IPS DF 6.9 (cell line): ENCODE measurements around the gene CCNG1.
"Not testable (repeated sequence)": the region's sequence is repeated elsewhere in the genome, so short reads cannot be mapped to it uniquely, and the experiment has no call there.

Experiments
- DNase-seq: peaks from one replicate; pipeline ENCODE4 v3.0.0-alpha.2; 2013; ENCODE audit warnings: low read depth, low spot score
- H3K27ac ChIP-seq: one replicate; pipeline ENCODE4 v1.5.1; 2013; ENCODE audit warnings: low read length, control low read depth
- H3K27me3 ChIP-seq: 2 replicates; pipeline ENCODE4 v1.6.1; 2013; ENCODE audit warnings: mild to moderate bottlenecking, low read length; ENCODE audit not compliant: control insufficient read depth, insufficient read depth
- H3K36me3 ChIP-seq: 2 replicates; pipeline ENCODE4 v1.6.1; 2013; ENCODE audit warnings: low read length; ENCODE audit not compliant: control insufficient read depth, insufficient read depth
- H3K4me1 ChIP-seq: 2 replicates; pipeline ENCODE4 v1.6.1; 2013; ENCODE audit warnings: low read length; ENCODE audit not compliant: control insufficient read depth, insufficient read depth
- H3K4me3 ChIP-seq: 2 replicates; pipeline ENCODE4 v1.5.1; 2013; ENCODE audit warnings: mild to moderate bottlenecking, low read length
- H3K9me3 ChIP-seq: 2 replicates; pipeline ENCODE4 v1.6.1; 2013; ENCODE audit warnings: low read length, inconsistent platforms; ENCODE audit not compliant: control insufficient read depth, insufficient read depth
- WGBS: extraction: QIAGEN DNeasy Blood & Tissue Kit; methylation state at CpG from one replicate; pipeline ENCODE4 v1.1.7; 2013; ENCODE audit warnings: mixed read lengths, missing lambda C conversion rate; ENCODE audit not compliant: insufficient read length, insufficient coverage; 5-methylcytosine and 5-hydroxymethylcytosine counted together

CCNG1 gene

GRCh38 chr5:163409384-163409783 is 28.0 kb upstream of the CCNG1 start:
- no CpG with 5 or more reads among the region's 6 CpGs for WGBS
- Histone ChIP-seq H3K27ac (no peak overlapping the region), H3K4me1 (no peaks in the 10 kb centered on the region), H3K27me3 (no peaks in the 10 kb centered on the region), H3K9me3 (no peaks in the 10 kb centered on the region; the same call in 1 of the 2 replicates), H3K4me3 (no peak overlapping the region), H3K36me3 (no peaks in the 10 kb centered on the region)
- no peak for DNase-seq

- Histone ChIP-seq H3K27me3 (no peaks in the 10 kb centered on the region), H3K9me3 (no peaks in the 10 kb centered on the region; the same call in 1 of the 2 replicates), H3K4me3 (no peak overlapping the region), H3K36me3 (no peaks in the 10 kb centered on the region), H3K27ac (no peak overlapping the region), H3K4me1 (no peaks in the 10 kb centered on the region)
- DNase-seq: no peak
- no CpG with 5 or more reads among the region's 2 CpGs for WGBS
Observed at GRCh38 chr5:163410505-163410904, 26.9 kb upstream of the CCNG1 start.

- H3K9me3 ChIP-seq, H3K27me3 ChIP-seq, H3K27ac ChIP-seq, H3K36me3 ChIP-seq, H3K4me3 ChIP-seq, H3K4me1 ChIP-seq, DNase-seq: not testable (repeated sequence)
- no CpG with 5 or more reads among the region's 15 CpGs for WGBS
Observed at GRCh38 chr5:163415673-163416072, 21.7 kb upstream of the CCNG1 start.

GRCh38 chr5:163424836-163425235 is 12.6 kb upstream of the CCNG1 start:
- Histone ChIP-seq H3K36me3 (no peaks in the 10 kb centered on the region), H3K4me1 (no peaks in the 10 kb centered on the region), H3K4me3 (no peak overlapping the region), H3K27me3 (no peaks in the 10 kb centered on the region), H3K27ac (no peak overlapping the region), H3K9me3 (no peaks in the 10 kb centered on the region)
- no peak for DNase-seq
- WGBS: no CpG with 5 or more reads among the region's 1 CpG

- H3K9me3 ChIP-seq, H3K4me3 ChIP-seq, H3K36me3 ChIP-seq, DNase-seq, H3K27ac ChIP-seq, H3K4me1 ChIP-seq, H3K27me3 ChIP-seq: not testable (repeated sequence)
- WGBS: no CpG with 5 or more reads among the region's 4 CpGs
Observed at GRCh38 chr5:163426128-163426527, 11.3 kb upstream of the CCNG1 start.

GRCh38 chr5:163432544-163432943 is 4.9 kb upstream of the CCNG1 start:
- WGBS: no CpG with 5 or more reads among the region's 1 CpG
- Histone ChIP-seq H3K27ac (no peak overlapping the region), H3K4me3 (no peak overlapping the region), H3K27me3 (no peaks in the 10 kb centered on the region), H3K4me1 (no peaks in the 10 kb centered on the region), H3K9me3 (no peaks in the 10 kb centered on the region), H3K36me3 (no peaks in the 10 kb centered on the region)
- no peak for DNase-seq

GRCh38 chr5:163433271-163433670 is 4.1 kb upstream of the CCNG1 start:
- Histone ChIP-seq H3K4me3 (no peak overlapping the region), H3K9me3 (no peaks in the 10 kb centered on the region)
- WGBS: no CpG with 5 or more reads among the region's 5 CpGs

GRCh38 chr5:163434401-163434866 is 3.0 kb upstream of the CCNG1 start:
- no peaks in the 10 kb centered on the region for H3K4me1 ChIP-seq
- DNase-seq: no peak

More at GRCh38 chr5:163433271-163433670, 4.1 kb upstream of the CCNG1 start:
- H3K36me3 ChIP-seq: no peaks in the 10 kb centered on the region
- H3K27me3 ChIP-seq: no peaks in the 10 kb centered on the region
- no peak overlapping the region for H3K27ac ChIP-seq
- no peak for DNase-seq
- H3K4me1 ChIP-seq: no peaks in the 10 kb centered on the region

GRCh38 chr5:163436515-163436914 is 880 bp upstream of the CCNG1 start:
- no peak overlapping the region for H3K4me3 ChIP-seq
- WGBS: no CpG with 5 or more reads among the region's 4 CpGs
- no peaks in the 10 kb centered on the region for H3K9me3 ChIP-seq
- no peak overlapping the region for H3K27ac ChIP-seq
- peaks cover 5% of the 10 kb centered on the region; the same call in 1 of the 2 replicates for H3K36me3 ChIP-seq
- DNase-seq: no peak
- H3K27me3 ChIP-seq: no peaks in the 10 kb centered on the region
- no peaks in the 10 kb centered on the region for H3K4me1 ChIP-seq

More at GRCh38 chr5:163434401-163434866, 3.0 kb upstream of the CCNG1 start:
- Histone ChIP-seq H3K27me3 (no peaks in the 10 kb centered on the region), H3K4me3 (no peak overlapping the region), H3K9me3 (no peaks in the 10 kb centered on the region), H3K27ac (no peak overlapping the region), H3K36me3 (no peaks in the 10 kb centered on the region)
- no CpG with 5 or more reads among the region's 3 CpGs for WGBS

GRCh38 chr5:163437011-163437308 is 435 bp upstream of the CCNG1 start:
- Histone ChIP-seq H3K9me3 (no peaks in the 10 kb centered on the region), H3K4me1 (no peaks in the 10 kb centered on the region), H3K36me3 (peaks cover 5% of the 10 kb centered on the region; the same call in 1 of the 2 replicates), H3K27me3 (no peaks in the 10 kb centered on the region), H3K4me3 (no peak overlapping the region; the same call in 1 of the 2 replicates), H3K27ac (no peak overlapping the region)
- WGBS: no CpG with 5 or more reads among the region's 6 CpGs
- no peak for DNase-seq

GRCh38 chr5:163439092-163439425 is 1.7 kb downstream of the CCNG1 start:
- Histone ChIP-seq H3K27ac (no peak overlapping the region), H3K27me3 (no peaks in the 10 kb centered on the region), H3K9me3 (no peaks in the 10 kb centered on the region), H3K4me1 (no peaks in the 10 kb centered on the region), H3K4me3 (no peak overlapping the region), H3K36me3 (peaks cover 7% of the 10 kb centered on the region; the same call in 1 of the 2 replicates)
- WGBS: no CpG with 5 or more reads among the region's 2 CpGs
- no peak for DNase-seq
